UCSD-AML1 (cell line): ENCODE data around the gene UBE2H.
"Not testable (repeated sequence)": the region's sequence is repeated elsewhere in the genome, so short reads cannot be mapped to it uniquely, and the experiment has no call there.

ENCODE experiments used
- DNase-seq: peaks from one replicate; lab custom pipeline; 2025; ENCODE audit not compliant: unreplicated experiment; lab: John Stamatoyannopoulos, UW

The UBE2H gene

DNA sequence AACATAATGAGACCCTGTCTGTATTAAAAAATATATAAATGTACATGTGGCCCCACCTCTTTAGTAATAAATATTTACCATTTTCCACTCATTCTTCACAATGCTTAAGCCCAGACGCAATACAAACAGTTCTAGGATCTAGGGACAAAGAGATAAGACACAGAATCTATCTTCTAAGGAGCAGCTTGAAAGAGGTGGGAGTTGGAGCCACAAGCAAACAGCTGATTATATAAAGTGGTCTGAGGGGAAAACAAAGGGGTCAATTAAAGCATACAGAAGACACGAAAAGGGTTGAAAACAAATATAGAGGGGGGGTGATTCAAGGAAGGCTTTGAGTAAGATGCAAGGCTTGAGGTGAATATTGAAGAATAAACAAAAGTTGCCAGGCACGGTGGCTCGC is 43.1 kb downstream of the UBE2H start:
- DNase-seq, result no peak

GRCh38 chr7:129908181-129908580 is 44.6 kb downstream of the UBE2H start:
- no peak for DNase-seq

DNA sequence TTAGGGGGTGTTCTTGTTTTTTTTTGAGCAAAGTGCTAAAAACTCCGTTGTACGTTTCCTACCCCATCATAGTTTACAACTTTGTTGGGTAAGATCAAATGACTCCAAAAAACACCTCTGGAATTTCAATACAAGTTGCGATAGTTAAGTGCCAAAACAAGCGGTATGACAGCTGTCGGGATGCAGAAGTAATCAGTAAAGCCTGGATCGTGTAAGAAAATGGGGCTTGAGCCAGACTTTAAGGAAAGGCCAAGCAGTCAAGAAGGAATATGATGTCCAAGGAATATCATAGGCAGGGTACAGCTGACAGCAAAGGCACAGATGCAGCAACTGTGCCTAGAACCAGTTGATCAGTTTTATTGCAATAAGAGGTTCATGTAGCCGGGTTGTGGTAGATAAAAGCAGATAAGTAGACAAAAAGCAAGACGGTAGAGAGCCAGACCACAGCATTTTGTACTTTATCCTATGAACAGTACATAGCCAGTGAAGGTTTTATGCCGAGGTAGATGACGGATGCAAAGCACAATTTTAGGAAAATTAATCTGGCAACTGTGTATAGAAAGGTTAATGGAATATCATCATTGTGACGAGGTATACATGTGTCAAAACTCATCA is 45.5 kb downstream of the UBE2H start:
- DNase-seq, result no peak

DNA sequence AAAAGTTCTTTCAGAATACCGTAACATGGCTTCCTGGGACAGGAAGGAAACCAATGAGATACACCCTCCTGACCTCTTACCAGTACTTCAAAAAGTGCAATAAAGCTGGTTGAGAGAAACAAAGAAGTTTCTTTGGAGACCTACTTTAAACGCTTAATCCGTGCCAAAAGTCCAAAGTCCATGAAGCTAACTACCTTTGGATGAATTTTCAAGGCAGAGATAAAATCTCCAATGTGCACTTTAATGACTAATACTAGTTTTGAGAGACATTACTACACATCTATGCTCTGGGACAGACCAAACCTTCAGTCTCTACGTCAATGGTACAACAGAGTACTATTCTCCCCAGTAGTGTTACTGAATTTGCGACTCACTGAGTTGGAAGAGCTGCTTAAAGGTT is 46.1 kb downstream of the UBE2H start:
- no peak for DNase-seq

- no peak for DNase-seq
Measured at GRCh38 chr7:129903935-129904334, 48.8 kb downstream of the UBE2H start.

DNA sequence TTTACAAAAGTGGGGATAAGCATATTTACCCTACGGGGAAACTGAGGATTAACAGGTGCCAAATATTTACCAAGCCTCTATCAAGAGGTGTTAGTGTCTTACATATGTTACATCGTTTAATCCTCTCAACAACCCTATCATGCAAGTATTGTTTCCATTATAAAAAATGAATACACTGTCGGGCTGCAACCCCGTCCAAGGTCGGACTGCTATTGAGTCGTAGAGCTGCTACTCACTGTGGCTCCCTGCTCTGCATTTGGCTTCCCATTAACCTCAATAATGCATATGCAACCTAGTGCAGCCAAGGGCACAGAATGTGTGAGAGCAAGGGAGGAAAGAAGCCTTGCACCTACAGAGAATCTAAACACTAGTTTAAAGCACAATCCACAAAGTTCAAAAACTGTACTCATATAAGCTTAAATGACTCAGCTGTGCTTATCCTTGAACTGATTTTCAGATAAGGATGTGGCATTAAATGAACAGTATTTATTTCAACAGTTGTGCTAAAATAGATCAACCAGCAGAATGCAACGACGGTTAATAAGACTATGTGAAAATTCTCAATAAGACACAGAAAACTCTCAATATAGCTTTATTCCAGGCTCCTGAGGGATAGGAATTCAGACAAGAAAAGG is 49.9 kb downstream of the UBE2H start:
- DNase-seq, result no peak

GRCh38 chr7:129898502-129899160 is 54.1 kb downstream of the UBE2H start:
- DNase-seq, result no peak

DNA sequence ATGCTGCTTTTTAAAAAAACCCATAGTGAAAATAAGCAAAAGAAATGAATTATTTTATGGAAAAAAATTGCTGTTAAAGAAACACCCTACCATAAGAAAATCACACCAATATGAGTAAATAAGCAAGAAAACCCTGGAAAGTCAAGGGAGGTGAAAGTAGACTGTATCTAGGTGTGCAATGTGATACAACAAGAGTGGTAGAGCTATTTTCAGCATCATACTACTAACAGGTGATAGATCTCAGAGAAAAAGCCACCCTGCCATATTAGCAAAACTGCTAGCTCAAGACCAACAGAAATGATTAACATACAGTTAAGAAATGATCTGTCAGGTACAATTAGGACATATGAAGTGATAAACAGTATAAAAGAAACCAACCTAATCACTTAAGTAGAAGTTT is 54.8 kb downstream of the UBE2H start:
- DNase-seq, result no peak

GRCh38 chr7:129896568-129897382 is 56.0 kb downstream of the UBE2H start:
- no peak for DNase-seq

DNA sequence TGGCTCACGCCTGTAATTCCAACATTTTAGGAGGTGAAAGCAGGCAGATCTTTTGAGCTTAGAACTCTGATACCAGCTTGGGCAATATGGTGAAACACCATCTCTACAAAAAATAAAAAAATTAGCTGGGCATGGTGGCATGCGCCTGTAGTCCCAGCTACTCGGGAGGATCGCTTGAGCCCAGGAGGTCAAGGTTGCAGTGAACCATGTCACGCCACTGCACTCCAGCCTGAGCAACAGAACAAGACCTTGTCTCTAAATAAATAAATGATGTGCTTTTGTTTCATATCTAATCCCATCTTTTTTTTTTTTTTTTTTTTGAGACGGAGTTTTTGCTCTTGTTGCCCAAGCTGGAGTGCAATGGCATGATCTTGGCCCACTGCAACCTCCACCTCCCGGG is 58.6 kb downstream of the UBE2H start:
- not testable (repeated sequence) for DNase-seq

DNA sequence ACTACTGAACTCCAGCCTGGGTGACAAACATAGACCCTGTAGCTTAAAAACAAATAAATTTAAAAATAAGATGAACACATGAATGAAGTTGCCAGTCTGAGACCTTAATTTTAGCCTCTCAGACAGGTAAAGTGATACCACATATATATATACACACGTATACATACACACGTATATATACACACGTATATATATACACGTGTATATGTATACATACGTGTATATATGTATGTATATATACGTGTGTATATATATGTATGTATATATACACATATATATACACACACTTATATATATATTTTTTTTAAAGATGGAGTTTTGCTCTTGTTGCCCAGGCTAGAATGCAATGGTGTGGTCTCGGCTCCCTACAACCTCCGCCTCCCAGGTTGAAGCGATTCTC is 62.7 kb downstream of the UBE2H start:
- DNase-seq, result no peak

- DNase-seq, result no peak
Measured at GRCh38 chr7:129889133-129889844, 63.5 kb downstream of the UBE2H start.

DNA sequence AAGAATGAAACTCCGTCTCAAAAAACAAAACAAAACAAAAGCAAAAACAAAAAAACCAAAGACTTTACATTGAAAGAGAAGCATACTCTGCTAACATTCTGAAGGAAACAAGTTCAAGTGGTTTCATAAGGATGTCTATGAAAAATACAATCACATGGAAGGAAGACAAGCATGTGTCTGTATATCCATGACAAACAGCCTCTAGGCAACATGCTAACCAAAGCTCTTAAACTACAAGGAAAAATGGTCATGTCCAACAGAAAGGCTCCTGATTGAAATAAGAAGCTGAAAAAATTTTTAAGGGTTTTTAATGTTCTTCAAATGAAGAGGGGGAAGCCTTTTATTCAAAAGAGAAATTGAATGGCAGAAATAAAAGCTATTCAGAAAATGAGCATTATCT is 64.9 kb downstream of the UBE2H start:
- DNase-seq, result no peak

DNA sequence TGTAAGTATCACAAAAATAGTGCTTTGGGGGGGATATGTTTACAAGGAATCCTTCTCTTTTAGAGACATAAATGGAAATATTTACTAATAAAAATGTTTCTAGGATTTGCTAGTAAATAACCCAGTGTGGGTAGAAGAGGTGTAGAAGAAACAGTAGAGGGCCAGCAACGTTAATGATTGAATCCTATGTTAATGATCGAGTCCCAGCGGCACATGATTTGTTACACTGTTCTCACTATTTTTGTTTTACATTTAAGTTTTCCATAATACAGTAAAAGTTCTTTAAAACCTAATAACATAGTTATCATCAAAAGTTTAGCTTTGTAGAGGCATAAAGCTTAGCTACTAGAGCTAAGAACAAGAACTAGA is 66.0 kb downstream of the UBE2H start:
- DNase-seq, result no peak

- DNase-seq, result no peak
Measured at GRCh38 chr7:129886167-129886817, 66.5 kb downstream of the UBE2H start.

- no peak for DNase-seq
Measured at GRCh38 chr7:129884495-129884894, 68.3 kb downstream of the UBE2H start.

- no peak for DNase-seq
Measured at GRCh38 chr7:129883151-129883550, 69.6 kb downstream of the UBE2H start.

- no peak for DNase-seq
Measured at GRCh38 chr7:129882531-129882930, 70.2 kb downstream of the UBE2H start.

- no peak for DNase-seq
Measured at GRCh38 chr7:129877146-129877792, 75.5 kb downstream of the UBE2H start.

DNA sequence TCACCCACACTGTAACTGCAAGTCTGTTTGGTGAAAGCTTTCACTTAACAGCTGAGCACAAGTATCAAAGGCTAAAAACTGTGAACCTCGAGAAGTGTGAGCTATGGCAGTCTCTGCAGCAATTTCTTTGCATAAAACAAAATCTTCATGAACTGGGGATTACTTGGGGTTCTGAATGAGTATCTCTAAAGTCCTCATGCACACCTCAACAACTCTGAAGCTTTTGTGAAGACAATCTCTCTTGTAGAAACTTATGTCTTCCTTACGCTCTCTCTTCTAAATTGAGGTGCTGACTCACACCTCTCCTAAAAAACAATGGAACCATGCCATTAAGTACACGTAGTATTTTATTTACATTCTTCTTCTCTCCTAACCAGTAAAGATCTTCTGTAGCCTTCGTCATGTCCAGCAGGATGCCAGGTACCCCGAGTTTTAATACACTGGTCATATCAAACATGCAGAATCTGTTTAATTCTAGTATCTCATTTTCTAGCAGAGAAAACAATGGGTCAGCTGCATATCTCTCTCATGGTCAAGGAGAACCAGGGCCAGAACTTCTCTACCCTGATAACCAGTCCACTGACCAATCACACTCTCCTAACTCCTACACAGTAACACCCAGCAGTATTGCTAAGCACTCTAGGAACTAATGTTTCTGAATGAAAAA is 76.9 kb downstream of the UBE2H start:
- no peak for DNase-seq
